ENCODE results near the gene CDC45.
"Not testable (repeated sequence)": the region's sequence is repeated elsewhere in the genome, so short reads cannot be mapped to it uniquely, and the experiment has no call there.

CDC45 gene

DNA sequence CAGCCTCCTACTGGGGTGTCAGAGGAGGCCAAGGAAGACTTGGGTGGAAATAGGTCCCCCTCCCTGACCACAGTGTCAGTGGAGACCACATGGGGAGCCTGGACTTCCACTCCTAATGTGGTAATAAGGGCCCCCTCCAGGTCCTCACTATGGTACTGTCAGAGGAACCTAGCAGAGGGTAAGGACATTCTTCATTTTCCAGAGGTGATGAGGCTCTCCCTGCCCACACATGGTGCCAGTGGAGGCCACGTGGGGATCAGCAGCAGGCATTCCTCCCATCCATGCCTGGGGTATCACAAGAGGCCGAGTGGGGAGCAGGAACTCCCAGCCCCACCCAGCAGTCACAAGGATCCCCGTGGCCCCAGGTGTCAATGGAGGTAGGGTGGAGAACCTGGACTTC, 51.0 kb downstream of the CDC45 start:
- DNase-seq (ENCODE audit: low spot score), result no peak

- not testable (repeated sequence) for DNase-seq (ENCODE audit: low spot score)
These were observed 51.6 kb downstream of the CDC45 start for GRCh38 chr22:19531327-19531726.

DNA sequence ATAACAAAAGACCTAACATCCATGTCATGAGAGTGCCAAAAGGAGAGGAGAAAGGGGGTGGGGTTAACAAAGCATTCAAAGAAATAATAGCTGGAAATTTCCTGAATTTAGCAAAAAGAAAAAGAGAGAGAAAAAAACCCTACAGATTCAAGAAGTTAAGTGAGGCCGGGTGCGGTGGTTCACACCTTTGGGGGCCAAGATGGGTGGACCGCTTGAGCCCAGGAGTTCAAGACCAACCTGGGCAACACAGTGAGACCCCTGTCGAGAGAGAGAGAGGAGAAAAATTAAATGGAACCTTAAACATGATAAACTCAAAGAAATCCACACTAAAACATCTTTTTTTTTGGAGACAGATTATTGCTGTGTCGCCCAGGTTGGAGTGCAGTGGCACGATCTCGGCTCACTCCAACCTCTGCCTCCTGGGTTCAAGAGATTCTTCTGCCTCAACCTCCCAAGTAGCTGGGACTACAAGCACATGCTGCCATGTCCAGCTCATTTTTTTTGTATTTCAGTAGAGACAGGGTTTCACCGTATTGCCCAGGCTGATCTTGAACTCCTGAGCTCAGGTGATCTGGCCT, 53.4 kb downstream of the CDC45 start:
- no peak for DNase-seq (ENCODE audit: low spot score)

DNA sequence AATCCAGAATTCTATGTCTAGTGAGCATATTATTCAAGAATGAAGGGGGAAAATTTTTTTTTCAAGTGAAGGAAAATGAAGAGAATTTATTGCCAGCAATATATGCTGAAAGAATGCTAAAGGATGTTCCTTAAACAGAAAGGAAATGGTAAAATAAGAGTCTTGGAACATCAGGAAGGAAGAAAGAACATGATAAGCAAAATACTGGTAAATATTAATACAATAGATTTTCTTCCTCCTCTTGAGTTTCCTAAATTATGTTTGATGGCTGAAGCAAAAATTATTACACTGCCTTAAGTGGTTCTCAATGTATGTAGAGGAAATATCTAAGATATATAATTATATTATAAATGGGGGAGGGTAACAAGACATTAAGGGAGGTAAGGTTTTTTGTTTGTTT, 54.1 kb downstream of the CDC45 start:
- no peak for DNase-seq (ENCODE audit: low spot score)

DNA sequence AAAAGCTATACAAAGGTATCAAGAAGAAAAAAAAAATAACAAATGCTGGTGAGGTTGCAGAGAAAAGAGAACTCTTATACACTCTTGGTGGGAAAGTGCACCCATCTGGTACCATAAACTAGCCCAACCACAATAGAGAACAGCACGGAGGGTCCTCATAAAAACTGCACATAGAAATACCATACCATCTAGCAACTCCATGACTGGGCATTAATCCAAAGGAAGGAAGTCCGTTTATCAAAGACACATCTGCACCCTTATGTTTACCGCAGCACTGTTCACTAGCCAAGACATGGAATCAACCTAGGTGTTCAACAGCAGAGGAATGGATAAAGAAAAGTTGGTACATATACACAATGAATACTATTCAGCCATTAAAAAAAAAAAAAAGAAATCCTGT, 55.3 kb downstream of the CDC45 start:
- DNase-seq (ENCODE audit: low spot score), result no peak

DNA sequence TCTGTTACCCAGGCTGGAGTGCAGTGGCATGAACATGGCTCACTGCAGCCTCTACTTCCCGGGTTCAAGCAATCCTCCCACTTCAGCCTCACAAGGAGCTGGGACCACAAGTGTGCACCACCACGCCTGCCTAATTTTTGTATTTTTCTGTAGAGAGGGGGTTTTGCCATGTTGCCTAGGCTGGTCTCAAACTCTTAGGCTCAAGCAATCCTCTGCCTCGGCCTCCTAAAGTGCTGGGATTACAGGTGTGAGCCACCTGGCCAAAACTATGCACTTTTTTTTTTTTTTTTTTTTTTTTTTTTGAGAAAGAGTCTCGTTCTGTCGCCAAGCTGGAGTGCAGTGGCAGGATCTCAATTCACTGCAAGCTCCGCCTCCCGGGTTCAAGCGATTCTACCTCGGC, 56.8 kb downstream of the CDC45 start:
- DNase-seq (ENCODE audit: low spot score), result no peak

- DNase-seq (ENCODE audit: low spot score), result no peak
These were observed 58.3 kb downstream of the CDC45 start for GRCh38 chr22:19537941-19538488.

- DNase-seq (ENCODE audit: low spot score), result no peak
These were observed 60.7 kb downstream of the CDC45 start for GRCh38 chr22:19540394-19540793.

DNA sequence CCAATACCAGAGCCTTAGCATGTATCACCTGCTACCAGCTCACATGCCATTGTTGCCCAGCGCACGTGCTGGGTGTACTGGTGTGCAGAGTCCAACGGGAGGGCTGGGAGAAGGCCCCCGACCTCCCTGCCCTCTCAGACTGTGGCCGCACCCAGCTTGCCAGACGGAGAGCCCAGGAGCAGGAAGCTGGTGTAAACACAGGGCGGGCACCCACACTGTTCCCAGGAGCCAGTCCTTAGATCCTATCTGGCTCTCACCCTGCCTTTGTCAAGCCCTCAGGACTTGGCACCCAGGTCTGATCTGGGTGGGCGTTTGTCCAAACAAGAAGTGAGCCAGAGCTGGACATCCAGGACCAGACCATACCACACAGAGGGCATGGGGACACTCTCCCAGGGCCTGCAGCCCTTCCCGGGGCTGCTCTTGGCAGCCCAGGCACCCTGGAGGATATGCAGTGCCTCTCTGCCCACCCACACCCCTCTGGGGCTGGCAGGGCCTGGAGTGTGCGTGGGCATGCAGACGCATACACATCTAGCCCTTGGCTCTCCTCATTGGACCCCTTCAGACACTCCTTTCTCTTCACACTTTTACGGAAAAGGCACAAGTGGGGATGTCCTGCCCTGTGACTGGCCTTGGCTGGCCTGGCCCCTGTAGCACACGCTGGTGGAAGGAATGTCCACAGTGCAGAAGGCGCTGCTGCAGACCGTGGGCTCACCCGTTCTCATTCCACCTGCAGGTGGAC, 64.4 kb downstream of the CDC45 start:
- DNase-seq (ENCODE audit: low spot score), result no peak

GRCh38 chr22:19545935-19546207, 66.2 kb downstream of the CDC45 start:
- DNase-seq (ENCODE audit: low spot score), result no peak

- no peak for DNase-seq (ENCODE audit: low spot score)
These were observed 67.0 kb downstream of the CDC45 start for GRCh38 chr22:19546680-19547079.

DNA sequence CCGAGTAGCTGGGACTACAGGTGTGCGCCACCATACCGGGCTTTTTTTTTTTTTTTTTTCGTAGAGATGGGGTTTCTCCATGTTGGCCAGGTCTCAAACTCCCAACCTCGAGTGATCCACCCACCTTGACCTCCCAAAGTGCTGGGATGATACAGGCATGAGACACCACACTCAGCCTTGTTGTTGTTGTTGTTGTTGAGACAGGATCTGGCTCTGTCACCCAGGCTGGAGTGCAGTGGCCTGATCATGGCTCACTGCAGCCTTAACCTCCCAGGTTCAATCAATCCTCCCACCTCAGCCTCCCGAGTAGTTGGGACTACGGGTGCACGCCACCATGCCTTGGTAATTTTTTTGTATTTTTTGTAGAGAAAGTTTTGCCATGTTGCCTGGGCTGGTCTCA, 67.9 kb downstream of the CDC45 start:
- DNase-seq (ENCODE audit: low spot score), result no peak

DNA sequence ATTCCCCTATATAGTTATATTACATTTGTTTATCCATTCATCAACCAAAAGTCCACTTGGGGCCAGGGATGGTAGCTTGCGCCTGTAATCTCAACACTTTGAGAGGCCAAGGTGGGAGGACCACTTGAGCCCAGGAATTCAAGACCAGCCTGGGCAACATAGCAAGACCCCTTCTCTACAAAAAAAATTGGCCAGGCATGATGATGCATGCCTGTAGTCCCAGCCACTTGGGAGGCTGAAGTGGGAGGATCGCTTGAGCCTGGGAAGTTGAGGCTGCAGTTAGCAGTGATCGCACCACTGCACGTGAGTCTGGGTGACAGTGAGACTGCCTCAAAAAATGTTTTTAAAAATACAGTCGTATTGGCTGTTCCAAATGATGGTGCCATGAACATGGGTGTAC, 68.7 kb downstream of the CDC45 start:
- not testable (repeated sequence) for DNase-seq (ENCODE audit: low spot score)

DNA sequence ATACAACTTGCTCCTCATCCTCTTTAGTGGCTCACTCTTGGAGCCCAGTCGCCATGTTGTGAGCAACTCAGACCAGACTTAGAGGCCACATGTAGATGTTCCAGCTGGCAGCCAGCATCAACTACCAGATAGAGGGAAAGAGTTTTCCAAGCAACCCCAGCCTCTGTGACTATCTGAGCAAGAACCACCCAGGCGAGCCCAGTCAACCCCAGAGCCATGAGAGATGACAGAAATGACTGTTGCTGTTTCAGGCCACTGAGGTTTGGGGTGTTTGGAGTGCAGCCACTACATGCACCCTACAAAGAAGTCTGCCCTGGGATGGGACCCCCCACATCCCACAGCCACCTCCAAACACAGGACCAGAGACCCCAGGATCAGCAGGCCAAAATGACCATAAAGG, 69.2 kb downstream of the CDC45 start:
- no peak for DNase-seq (ENCODE audit: low spot score)

GRCh38 chr22:19549428-19549827, 69.7 kb downstream of the CDC45 start:
- no peak for DNase-seq (ENCODE audit: low spot score)

GRCh38 chr22:19550382-19550781, 70.7 kb downstream of the CDC45 start:
- no peak for DNase-seq (ENCODE audit: low spot score)

DNA sequence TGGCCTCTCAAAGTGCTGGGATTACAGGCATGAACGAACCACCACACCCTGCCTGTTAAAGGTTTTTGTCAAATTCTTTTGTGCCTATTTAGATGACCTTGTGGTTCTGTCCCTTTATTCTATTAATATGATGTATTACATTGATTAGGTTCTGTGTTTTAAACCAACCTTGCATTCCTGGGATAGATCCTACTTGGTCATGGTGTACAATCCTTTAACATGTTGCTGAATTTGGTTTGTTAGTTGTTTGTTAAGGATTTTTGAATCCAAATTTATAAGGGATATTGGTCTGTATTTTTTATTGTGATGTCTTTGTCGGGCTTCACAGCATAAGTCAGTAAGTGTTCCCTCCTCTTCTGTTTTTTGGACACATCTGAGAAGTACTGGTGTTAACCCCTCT, 73.5 kb downstream of the CDC45 start:
- no peak for DNase-seq (ENCODE audit: low spot score)

- no peak for DNase-seq (ENCODE audit: low spot score)
These were observed 75.2 kb downstream of the CDC45 start for GRCh38 chr22:19554834-19555404.

DNA sequence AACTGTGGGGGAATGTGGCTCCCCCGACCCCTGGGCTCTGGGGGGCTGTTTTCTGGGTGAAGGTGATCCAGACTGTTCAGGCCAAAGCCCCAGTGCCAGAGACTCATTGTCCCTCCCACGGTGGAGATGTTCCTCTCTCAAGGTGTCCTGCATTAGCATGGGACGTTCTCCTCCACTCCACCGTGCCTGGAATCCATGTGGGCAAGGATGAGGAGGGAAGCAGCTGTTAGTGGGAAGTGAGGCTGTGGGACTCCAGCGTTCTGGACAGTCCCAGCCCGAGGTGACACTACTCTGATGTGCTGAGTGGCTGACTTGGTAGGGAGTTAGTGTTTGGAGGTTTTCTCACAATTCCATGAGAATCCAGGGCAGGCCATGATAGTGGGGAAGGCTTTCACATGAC, 75.9 kb downstream of the CDC45 start:
- no peak for DNase-seq (ENCODE audit: low spot score)

DNA sequence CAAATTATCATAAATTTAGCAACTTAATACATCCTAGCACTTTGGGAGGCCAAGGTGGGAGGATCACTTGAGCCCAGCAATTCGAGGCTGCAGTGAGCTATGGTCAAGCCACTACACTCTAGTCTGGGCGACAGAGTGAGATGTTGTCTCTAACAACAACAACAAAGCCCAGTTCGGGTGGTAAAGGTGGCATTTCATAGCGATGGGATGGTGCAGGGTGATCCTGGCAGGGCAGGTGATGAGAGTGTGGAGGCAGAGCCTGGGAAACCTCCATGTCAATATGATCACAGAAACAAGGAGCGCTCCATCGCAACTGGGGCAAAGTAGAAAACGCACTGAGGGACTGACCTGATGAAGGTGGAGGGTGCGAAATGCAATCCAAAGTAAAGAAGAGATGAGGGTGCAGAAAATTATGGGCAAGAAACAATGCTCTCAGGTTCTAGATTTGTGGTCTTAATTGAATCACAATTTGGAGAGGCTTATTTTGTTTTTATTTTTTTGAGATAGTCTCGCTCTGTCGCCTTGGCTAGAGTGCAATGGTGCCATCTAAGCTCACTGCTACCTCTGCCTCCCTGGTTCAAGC, 77.3 kb downstream of the CDC45 start:
- DNase-seq (ENCODE audit: low spot score), result no peak

DNA sequence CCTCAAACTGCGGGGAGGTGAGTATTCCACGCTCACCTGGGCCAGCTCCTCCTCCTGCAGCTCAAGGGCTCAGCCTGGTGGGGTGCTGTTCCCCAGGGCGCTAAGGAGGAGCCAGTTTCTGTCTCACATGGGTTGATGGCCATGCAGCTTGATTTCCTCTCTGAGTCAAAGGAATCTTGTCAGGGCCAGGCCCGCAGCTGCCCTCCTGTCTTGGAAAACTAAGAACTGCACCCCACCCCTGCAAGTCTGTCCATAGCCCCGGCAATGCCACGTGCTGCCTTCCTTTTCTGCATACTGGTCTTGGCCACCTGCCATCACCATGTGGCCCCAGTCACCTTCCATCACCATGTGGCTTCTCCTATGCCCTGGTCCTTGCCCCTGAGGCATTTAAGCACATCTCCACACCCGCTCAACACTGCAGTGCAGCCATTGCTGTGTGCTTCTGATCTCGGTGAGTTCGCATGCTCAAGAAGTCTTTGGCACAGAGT, 79.6 kb downstream of the CDC45 start:
- DNase-seq (ENCODE audit: low spot score), result no peak

DNA sequence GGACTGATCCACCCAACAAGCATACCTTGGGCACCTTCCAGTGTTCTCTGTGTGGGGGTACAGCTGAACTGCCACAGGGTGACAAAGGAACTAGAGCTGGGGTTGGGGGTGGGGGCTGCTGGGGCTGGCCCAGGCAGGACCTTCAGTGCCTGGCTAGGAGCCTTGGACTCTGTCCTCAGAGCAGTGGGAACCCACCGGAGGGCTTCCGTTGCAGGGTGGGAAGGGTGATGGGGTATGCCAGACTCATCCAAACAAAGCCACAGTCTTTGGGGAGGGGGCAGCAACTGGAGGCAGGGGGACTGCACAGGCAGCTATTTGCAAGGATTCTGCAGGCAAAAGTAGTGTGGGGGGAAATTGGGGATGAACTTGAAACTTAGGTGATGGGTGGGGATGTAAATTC, 80.2 kb downstream of the CDC45 start:
- no peak for DNase-seq (ENCODE audit: low spot score)
